Measurements from ENCODE around the gene DMRT1. TPM values are rescaled to one million over a fixed set of nuclear protein-coding genes. Genes with fewer than 3 reads are reported as not detected.

The DMRT1 gene
- total and polyA plus RNA-seq, 2 donors (not counting 1 experiment from before 2014, with no cell fraction given), result not detected

GRCh38 chr9:1001838-1002237 lies 160.3 kb downstream of the DMRT1 start:
- no peak for TF ChIP-seq EZH2 (IDR thresholded peaks at IDR 0.05; ENCODE audit: low read length, missing control alignments)
- no peak for DNase-seq (ENCODE audit: low read depth in 2 of 2)
- H3K27me3 ChIP-seq (ENCODE audit: control insufficient read depth, insufficient read depth, low read length), result no peaks in the 10 kb centered on the region
- no peaks in the 10 kb centered on the region for H4K20me1 ChIP-seq (ENCODE audit: control insufficient read depth, extremely low read depth, insufficient read depth, low read length)
- no peaks in the 10 kb centered on the region for H3K36me3 ChIP-seq (ENCODE audit: control insufficient read depth, insufficient read depth, low read length)
- H3K4me3 ChIP-seq (replicated peaks in 1 of 4; ENCODE audit: control extremely low read depth in 1 of 4, insufficient read depth in 1 of 4, low read depth in 3 of 4, low read length in 4 of 4), result no peak overlapping the region
- H3K4me1 ChIP-seq (ENCODE audit: control insufficient read depth, extremely low read depth, insufficient read depth, low read length), result no peaks in the 10 kb centered on the region
- H3K79me2 ChIP-seq (ENCODE audit: control insufficient read depth, insufficient read depth, low read length), result no peaks in the 10 kb centered on the region
- no peak overlapping the region for H3K9ac ChIP-seq (ENCODE audit: insufficient read depth, low read length)
- no peak overlapping the region for H2AFZ ChIP-seq (ENCODE audit: low read length)
- no peak overlapping the region for H3K27ac ChIP-seq (ENCODE audit: insufficient read depth, low read length)
- H3K9me3 ChIP-seq (ENCODE audit: control insufficient read depth, insufficient read depth, low read depth, low read length), result no peaks in the 10 kb centered on the region
- no peak overlapping the region for H3K4me2 ChIP-seq (ENCODE audit: extremely low read depth, insufficient read depth, low read length)

GRCh38 chr9:1002678-1003077 lies 161.2 kb downstream of the DMRT1 start:
- DNase-seq (ENCODE audit: low read depth in 2 of 2), result no peak
- H3K79me2 ChIP-seq (ENCODE audit: control insufficient read depth, insufficient read depth, low read length), result no peaks in the 10 kb centered on the region
- no peaks in the 10 kb centered on the region for H3K4me1 ChIP-seq (ENCODE audit: control insufficient read depth, extremely low read depth, insufficient read depth, low read length)
- TF ChIP-seq, protein P1, sequence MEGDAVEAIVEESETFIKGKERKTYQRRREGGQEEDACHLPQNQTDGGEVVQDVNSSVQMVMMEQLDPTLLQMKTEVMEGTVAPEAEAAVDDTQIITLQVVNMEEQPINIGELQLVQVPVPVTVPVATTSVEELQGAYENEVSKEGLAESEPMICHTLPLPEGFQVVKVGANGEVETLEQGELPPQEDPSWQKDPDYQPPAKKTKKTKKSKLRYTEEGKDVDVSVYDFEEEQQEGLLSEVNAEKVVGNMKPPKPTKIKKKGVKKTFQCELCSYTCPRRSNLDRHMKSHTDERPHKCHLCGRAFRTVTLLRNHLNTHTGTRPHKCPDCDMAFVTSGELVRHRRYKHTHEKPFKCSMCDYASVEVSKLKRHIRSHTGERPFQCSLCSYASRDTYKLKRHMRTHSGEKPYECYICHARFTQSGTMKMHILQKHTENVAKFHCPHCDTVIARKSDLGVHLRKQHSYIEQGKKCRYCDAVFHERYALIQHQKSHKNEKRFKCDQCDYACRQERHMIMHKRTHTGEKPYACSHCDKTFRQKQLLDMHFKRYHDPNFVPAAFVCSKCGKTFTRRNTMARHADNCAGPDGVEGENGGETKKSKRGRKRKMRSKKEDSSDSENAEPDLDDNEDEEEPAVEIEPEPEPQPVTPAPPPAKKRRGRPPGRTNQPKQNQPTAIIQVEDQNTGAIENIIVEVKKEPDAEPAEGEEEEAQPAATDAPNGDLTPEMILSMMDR (conservative IDR thresholded peaks at IDR 0.05 in 1 of 2, IDR thresholded peaks at IDR 0.05 in 1 of 2; ENCODE audit: low read depth in 1 of 2, low read length in 2 of 2), result no peak
- TF ChIP-seq EZH2 (IDR thresholded peaks at IDR 0.05; ENCODE audit: low read length, missing control alignments), result no peak
- H2AFZ ChIP-seq (ENCODE audit: low read length), result no peak overlapping the region
- H3K36me3 ChIP-seq (ENCODE audit: control insufficient read depth, insufficient read depth, low read length), result no peaks in the 10 kb centered on the region
- H3K4me3 ChIP-seq (replicated peaks in 1 of 4; ENCODE audit: control extremely low read depth in 1 of 4, insufficient read depth in 1 of 4, low read depth in 3 of 4, low read length in 4 of 4), result no peak overlapping the region
- H3K9me3 ChIP-seq (ENCODE audit: control insufficient read depth, insufficient read depth, low read depth, low read length), result no peaks in the 10 kb centered on the region
- no peak overlapping the region for H3K9ac ChIP-seq (ENCODE audit: insufficient read depth, low read length)
- H3K27ac ChIP-seq (ENCODE audit: insufficient read depth, low read length), result no peak overlapping the region
- no peak overlapping the region for H3K4me2 ChIP-seq (ENCODE audit: extremely low read depth, insufficient read depth, low read length)
- no peaks in the 10 kb centered on the region for H4K20me1 ChIP-seq (ENCODE audit: control insufficient read depth, extremely low read depth, insufficient read depth, low read length)
- no peaks in the 10 kb centered on the region for H3K27me3 ChIP-seq (ENCODE audit: control insufficient read depth, insufficient read depth, low read length)

DNA sequence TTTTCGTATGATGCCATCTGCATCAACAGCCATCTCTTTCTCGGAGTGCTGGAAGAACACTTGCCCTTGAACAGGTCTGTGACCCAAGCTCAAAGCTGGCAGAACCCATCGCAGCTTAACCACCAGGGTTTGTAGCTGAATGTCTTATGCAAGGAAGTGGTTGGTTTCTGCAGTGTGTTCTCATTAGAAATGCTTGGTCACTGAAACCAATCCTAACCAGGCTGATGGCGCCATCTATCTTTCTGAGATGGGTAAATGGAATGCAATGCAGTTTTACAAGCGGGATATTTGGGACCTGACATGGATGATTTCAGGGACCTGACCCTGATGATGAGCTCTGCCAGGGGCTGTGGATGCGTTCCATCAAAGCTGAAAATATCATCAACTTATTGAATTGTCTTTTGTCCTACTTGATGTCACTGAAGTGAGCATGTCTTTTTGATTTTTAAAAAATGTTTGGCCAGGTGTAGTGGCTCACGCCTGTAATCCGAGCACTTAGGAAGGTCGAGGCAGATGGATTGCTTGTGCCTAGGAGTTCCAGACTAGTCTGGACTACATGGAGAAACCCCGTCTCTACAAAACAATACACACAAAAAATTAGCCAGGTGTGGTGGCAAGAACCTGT lies 163.7 kb downstream of the DMRT1 start:
- Histone ChIP-seq H3K27ac (ENCODE audit: insufficient read depth, low read length) (no peak overlapping the region), H3K4me1 (ENCODE audit: control insufficient read depth, extremely low read depth, insufficient read depth, low read length) (no peaks in the 10 kb centered on the region), H3K4me3 (replicated peaks in 1 of 4; ENCODE audit: control extremely low read depth in 1 of 4, insufficient read depth in 1 of 4, low read depth in 3 of 4, low read length in 4 of 4) (no peak overlapping the region), H4K20me1 (ENCODE audit: control insufficient read depth, extremely low read depth, insufficient read depth, low read length) (no peaks in the 10 kb centered on the region), H3K9ac (ENCODE audit: insufficient read depth, low read length) (no peak overlapping the region), H3K79me2 (ENCODE audit: control insufficient read depth, insufficient read depth, low read length) (no peaks in the 10 kb centered on the region), H3K4me2 (ENCODE audit: extremely low read depth, insufficient read depth, low read length) (no peak overlapping the region), H3K9me3 (ENCODE audit: control insufficient read depth, insufficient read depth, low read depth, low read length) (no peaks in the 10 kb centered on the region), H2AFZ (ENCODE audit: low read length) (no peak overlapping the region), H3K36me3 (ENCODE audit: control insufficient read depth, insufficient read depth, low read length) (no peaks in the 10 kb centered on the region), H3K27me3 (ENCODE audit: control insufficient read depth, insufficient read depth, low read length) (no peaks in the 10 kb centered on the region)
- DNase-seq (ENCODE audit: low read depth in 2 of 2), result peak; percentile 42 to 49
- no peak for TF ChIP-seq EZH2 (IDR thresholded peaks at IDR 0.05; ENCODE audit: low read length, missing control alignments)
- TF ChIP-seq, protein P1 (conservative IDR thresholded peaks at IDR 0.05 in 1 of 2, IDR thresholded peaks at IDR 0.05 in 1 of 2; ENCODE audit: low read depth in 1 of 2, low read length in 2 of 2), result peak; percentile 48 to 59

All from fibroblast of lung (primary cell).